ENCODE results near the gene PDK4. TPM values are rescaled to one million over a fixed set of nuclear protein-coding genes. Genes with fewer than 3 reads are reported as not detected.

The PDK4 gene
- total RNA-seq = 5.2 and 5.9 TPM in 2 replicates

GRCh38 chr7:95596198-95597063, at the start of gene PDK4:
PDK4 (minus strand) TSS chr7:95596516; CDS start chr7:95596293, 223 bp downstream.

Other genes starting within 250 kb of the PDK4 start
- gene PON3, start 200.1 kb downstream of the PDK4 start, total RNA-seq = 0.93 and 1.9 TPM in 2 replicates
- gene PON2, start 161.5 kb downstream of the PDK4 start, total RNA-seq = 113 and 132 TPM in 2 replicates
- gene ASB4, start 110.6 kb downstream of the PDK4 start, total RNA-seq = under 0.01 TPM in 1 of 2 replicates, not detected in the other
- 1.6 and 4.0 TPM in 2 replicates for gene DYNC1I1, start 176.0 kb upstream of the PDK4 start, total RNA-seq